HCT116 (cell line): ENCODE measurements around the gene POU4F1. TPM values are rescaled to one million over a fixed set of nuclear protein-coding genes. Genes with fewer than 3 reads are reported as not detected.
"Not testable (repeated sequence)": the region's sequence is repeated elsewhere in the genome, so short reads cannot be mapped to it uniquely, and the experiment has no call there.

Source experiments
- ATAC-seq: fragments of 200-7000 bp; cut with Tn5 transposase; 2 replicates; pipeline ENCODE4 v1.9.1; 2020; ENCODE audit warnings: mild to moderate bottlenecking, moderate library complexity
- BruUV-seq: library from RNA; stranded (reverse); fragments of 400-500 nt; replicated peaks from 2 replicates; lab custom pipeline; 2021; lab: Mats Ljungman, UMichigan
- CTCF ChIA-PET: fragments of 300-600 bp; sonication (Branson Sonifier 250); formaldehyde crosslinking; loops from one replicate; lab custom pipeline; 2021; ENCODE audit warnings: antibody characterized with exemption; lab: Charles Lee
- POLR2A ChIA-PET: fragments of 300-600, 350-600 bp; sonication (Branson Sonifier 250); formaldehyde crosslinking; loops from one replicate; lab custom pipeline; 2021; ENCODE audit warnings: antibody characterized with exemption; lab: Charles Lee
- RAD21 ChIA-PET, 2 experiments: fragments of 300-600 bp; sonication (Branson Sonifier 250); formaldehyde crosslinking; loops; one replicate each; lab custom pipeline; 2023; ENCODE audit warnings: low total read pairs in 2 of 2; ENCODE audit not compliant: uncharacterized antibody in 2 of 2, unreplicated experiment in 2 of 2, low non-redundant PET in 1 of 2; lab: Charles Lee
- DNase-seq: peaks from one replicate; pipeline ENCODE4 v3.0.0-alpha.2; 2010; ENCODE audit warnings: low read depth, low spot score
- H2AFZ ChIP-seq: fragments of 200-600 bp; shearing (Covaris generic), sonication (generic); 2 replicates; pipeline ENCODE4 v1.6.1; 2017; ENCODE audit warnings: low read depth, mixed run types, mixed read lengths, antibody characterized with exemption, low read length; ENCODE audit not compliant: poor library complexity, severe bottlenecking
- H3K27ac ChIP-seq: 2 replicates; pipeline ENCODE4 v1.5.1; 2012; ENCODE audit warnings: low read depth, low read length
- H3K27me3 ChIP-seq: fragments of 200-600 bp; sonication (generic); 2 replicates; pipeline ENCODE4 v1.6.1; 2016; ENCODE audit warnings: mixed run types, low read length, mixed read lengths; ENCODE audit not compliant: insufficient read depth
- H3K36me3 ChIP-seq, 2 experiments: fragments of 200-500 bp in 1 of 2; fragments of 200-600 bp in 1 of 2; sonication (Bioruptor generic) in 1 of 2; sonication (generic) in 1 of 2; 2 replicates each; pipeline versions ENCODE4 v1.5.1 to v1.6.1; 2014 to 2016; ENCODE audit warnings: low read length in 2 of 2, inconsistent platforms in 1 of 2, mixed read lengths in 1 of 2, mixed run types in 1 of 2; ENCODE audit not compliant: insufficient read depth in 2 of 2, control insufficient read depth in 1 of 2
- H3K4me1 ChIP-seq, 2 experiments: fragments of 200-600 bp in 1 of 2; sonication (generic) in 1 of 2; 2 replicates each; pipeline versions ENCODE4 v1.5.1 to v1.6.1; 2012 to 2017; ENCODE audit warnings: low read length in 2 of 2, inconsistent platforms in 1 of 2, mild to moderate bottlenecking in 1 of 2, mixed read lengths in 1 of 2, mixed run types in 1 of 2, moderate library complexity in 1 of 2; ENCODE audit not compliant: insufficient read depth in 2 of 2, control insufficient read depth in 1 of 2
- H3K4me2 ChIP-seq: fragments of 200-600 bp; sonication (generic); 2 replicates; pipeline ENCODE4 v1.6.1; 2017; ENCODE audit warnings: mixed run types, low read length, mixed read lengths
- H3K4me3 ChIP-seq, 2 experiments: fragments of 200-600 bp in 1 of 2; sonication (generic) in 1 of 2; replicated peaks in 1 of 2; 2 replicates each; pipeline ENCODE4 v1.5.1; 2011 to 2016; ENCODE audit warnings: low read length in 2 of 2, control low read depth in 1 of 2, low read depth in 1 of 2, mild to moderate bottlenecking in 1 of 2, mixed read lengths in 1 of 2, mixed run types in 1 of 2
- H3K79me2 ChIP-seq: fragments of 200-600 bp; sonication (generic); 2 replicates; pipeline ENCODE4 v1.6.1; 2017; ENCODE audit warnings: mild to moderate bottlenecking, mixed run types, low read length, moderate library complexity, mixed read lengths; ENCODE audit not compliant: insufficient read depth
- H3K9ac ChIP-seq: fragments of 200-600 bp; sonication (generic); 2 replicates; pipeline ENCODE4 v1.6.1; 2016; ENCODE audit warnings: low read length, mixed read lengths
- H3K9me2 ChIP-seq: fragments of 200-600 bp; sonication (generic), shearing (Covaris generic); 2 replicates; pipeline ENCODE4 v1.6.1; 2017; ENCODE audit warnings: mixed run types, mild to moderate bottlenecking, moderate library complexity; ENCODE audit not compliant: insufficient read depth
- H3K9me3 ChIP-seq, 2 experiments: fragments of 200-500 bp in 1 of 2; fragments of 200-600 bp in 1 of 2; sonication (Bioruptor generic) in 1 of 2; sonication (generic) in 1 of 2; 2 replicates each; pipeline ENCODE4 v1.6.1; 2014 to 2017; ENCODE audit warnings: low read length in 2 of 2, mixed read lengths in 2 of 2, inconsistent platforms in 1 of 2, low read depth in 1 of 2, mild to moderate bottlenecking in 1 of 2, mixed run types in 1 of 2, moderate library complexity in 1 of 2; ENCODE audit not compliant: control insufficient read depth in 1 of 2, insufficient read depth in 1 of 2
- H4K20me1 ChIP-seq: fragments of 200-600 bp; sonication (generic), shearing (Covaris generic); 2 replicates; pipeline ENCODE4 v1.6.1; 2017; ENCODE audit warnings: mixed run types, mild to moderate bottlenecking, moderate library complexity; ENCODE audit not compliant: insufficient read depth
- CBX3 ChIP-seq: IDR thresholded peaks from 2 replicates; pipeline ENCODE4 v1.6.1; 2012; ENCODE audit warnings: low read depth
- CEBPB ChIP-seq: IDR thresholded peaks from 2 replicates; pipeline ENCODE4 v1.6.1; 2012; ENCODE audit warnings: low read depth
- CTCF ChIP-seq, 3 experiments: fragments of 200-600 bp in 1 of 3; sonication (generic) in 1 of 3; IDR thresholded peaks in 2 of 3; conservative IDR thresholded peaks in 1 of 3; 2 replicates each; pipeline ENCODE4 v1.5.1; 2012 to 2017; ENCODE audit warnings: low read depth in 2 of 3, low read length in 2 of 3, antibody characterized with exemption in 1 of 3, borderline replicate concordance in 1 of 3, control low read depth in 1 of 3, mild to moderate bottlenecking in 1 of 3, mixed read lengths in 1 of 3, mixed run types in 1 of 3, moderate library complexity in 1 of 3; ENCODE audit not compliant: insufficient read depth in 1 of 3
- EGR1 ChIP-seq: IDR thresholded peaks from 2 replicates; pipeline ENCODE4 v1.6.1; 2012; ENCODE audit warnings: low read depth
- EZH2 ChIP-seq: fragments of 200-600 bp; sonication (generic); IDR thresholded peaks from 2 replicates; pipeline ENCODE4 v1.6.1; 2017; ENCODE audit warnings: antibody characterized with exemption, mixed run types
- FOSL1 ChIP-seq: IDR thresholded peaks from 2 replicates; pipeline ENCODE4 v1.6.1; 2012; ENCODE audit warnings: low read depth
- JUND ChIP-seq: IDR thresholded peaks from 2 replicates; pipeline ENCODE4 v1.6.1; 2012
- REST ChIP-seq: IDR thresholded peaks from 2 replicates; pipeline ENCODE4 v1.6.1; 2012; ENCODE audit warnings: low read depth
- SP1 ChIP-seq: IDR thresholded peaks from 2 replicates; pipeline ENCODE4 v1.6.1; 2012; ENCODE audit warnings: low read depth
- intact Hi-C: fragments of 100-400 bp; cut with micrococcal nuclease; formaldehyde crosslinking; loops from 2 replicates; pipeline ENCODE4 v1.10.0; 2022
- total RNA-seq: library from RNA; stranded (reverse); gene quantifications from one replicate; pipeline ENCODE4 v1.2.1, GENCODE V29; 2021; ENCODE audit not compliant: unreplicated experiment

The POU4F1 gene
- total RNA-seq, 1 experiment from 2014 or later = not detected

GRCh38 chr13:78650717-78651083, 47.3 kb upstream of the POU4F1 start (continued):
- TF ChIP-seq CTCF (IDR thresholded peaks at IDR 0.05 in 2 of 3, conservative IDR thresholded peaks at IDR 0.05 in 1 of 3; ENCODE audit: borderline replicate concordance in 1 of 3, insufficient read depth in 1 of 3, low read depth in 2 of 3, low read length in 2 of 3) (no peak), EZH2 (no peak), FOSL1 (no peak), CEBPB (no peak), SP1 (no peak)

DNA sequence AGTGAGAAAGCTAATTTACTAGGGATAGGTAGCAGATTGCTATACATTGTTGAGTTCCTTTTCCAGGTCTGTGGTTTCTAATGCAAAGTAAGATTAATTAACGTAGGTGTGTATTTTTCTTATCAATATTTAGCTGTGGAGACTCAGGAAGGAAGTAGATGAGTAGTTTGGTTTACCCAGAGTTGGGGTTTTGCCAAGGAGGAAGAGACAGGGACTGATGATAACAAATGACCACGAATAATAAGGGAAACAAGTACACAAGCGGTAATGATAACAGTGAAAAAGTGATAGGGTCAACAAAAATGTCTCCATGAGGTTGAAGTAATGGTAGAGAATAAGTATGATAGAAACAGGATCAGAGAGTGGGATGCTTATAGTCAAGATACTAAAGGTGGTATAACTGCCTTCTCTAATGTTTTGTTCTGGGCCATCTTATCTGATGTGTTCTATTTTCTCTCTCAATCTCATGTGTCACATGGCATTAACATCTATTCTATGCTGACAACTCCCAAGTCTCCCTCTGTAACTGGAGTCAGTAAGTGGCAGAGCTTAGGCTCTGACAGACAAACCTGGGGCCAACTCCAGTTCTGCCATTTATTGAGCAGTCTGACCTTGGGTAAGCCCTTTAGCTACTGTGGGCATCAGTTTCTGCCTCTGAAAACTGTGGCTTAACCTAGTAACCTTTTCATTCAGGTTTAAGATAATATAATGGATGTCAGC, 46.8 kb upstream of the POU4F1 start:
- H3K4me3 ChIP-seq = no peak overlapping the region
- CTCF ChIA-PET = no interaction called here
- H3K27ac ChIP-seq = no peak overlapping the region
- H3K27me3 ChIP-seq = no peaks in the 10 kb centered on the region
- ATAC-seq = no peak
- DNase-seq = no peak
- H3K9me2 ChIP-seq = no peaks in the 10 kb centered on the region
- peaks cover 98% of the 10 kb centered on the region for H3K79me2 ChIP-seq
- TF ChIP-seq SP1 (no peak), JUND (no peak), REST (no peak), EGR1 (no peak), CBX3 (no peak)
- TF ChIP-seq, all 23 proteins: peak for 0
- Histone ChIP-seq H3K4me2 (no peak overlapping the region), H3K9me3 (no peaks in the 10 kb centered on the region), H3K9ac (no peak overlapping the region), H4K20me1 (peaks cover 26% of the 10 kb centered on the region; the same call in 1 of the 2 replicates), H2AFZ (no peak overlapping the region), H3K36me3 (no peaks in the 10 kb centered on the region), H3K4me1 (no peaks in the 10 kb centered on the region)
- ChIA-PET POLR2A (no interaction called here), RAD21 (no interaction called here)
- BruUV-seq = no TSS peak
- intact Hi-C loops = no loop called here

GRCh38 chr13:78647109-78647678, 43.8 kb upstream of the POU4F1 start:
- H3K36me3 ChIP-seq, RAD21 ChIA-PET, H3K9ac ChIP-seq, BruUV-seq, H3K4me3 ChIP-seq, H3K9me3 ChIP-seq, ATAC-seq, H3K27me3 ChIP-seq, H3K27ac ChIP-seq, H3K9me2 ChIP-seq, POLR2A ChIA-PET, CTCF ChIA-PET, DNase-seq, intact Hi-C loops, H3K4me2 ChIP-seq, H2AFZ ChIP-seq, H3K4me1 ChIP-seq: not testable (repeated sequence)
- Histone ChIP-seq H4K20me1 (peaks cover 35% of the 10 kb centered on the region; the same call in 1 of the 2 replicates), H3K79me2 (peaks cover 94% of the 10 kb centered on the region)
